ENCODE data around the gene TMEM223.

GRCh38 chr11:62782753-62783152 lies 9.1 kb downstream of the TMEM223 start:
- TF ChIP-seq CTCF (IDR thresholded peaks at IDR 0.05; ENCODE audit: low read length) (no peak), EZH2 (IDR thresholded peaks at IDR 0.05; ENCODE audit: borderline replicate concordance, low read length) (no peak)

Measured in OCI-LY1 (cell line).